Nephron (organoid): Measurements from ENCODE around the gene MTHFD1L.
"Not testable (repeated sequence)": the region's sequence is repeated elsewhere in the genome, so short reads cannot be mapped to it uniquely, and the experiment has no call there.

Experiments used
- H3K27ac Mint-ChIP-seq, 3 experiments: 2 replicates each; pipeline ENCODE4 v1.8.0; 2020; ENCODE audit warnings: mixed read lengths in 3 of 3, mild to moderate bottlenecking in 2 of 3, moderate library complexity in 1 of 3
- H3K27me3 Mint-ChIP-seq: 2 replicates; pipeline ENCODE4 v1.8.0; 2021; ENCODE audit warnings: low read depth, mild to moderate bottlenecking, moderate library complexity, mixed read lengths
- H3K36me3 Mint-ChIP-seq: 2 replicates; pipeline ENCODE4 v1.8.0; 2020; ENCODE audit warnings: low read depth, mixed read lengths
- H3K4me1 Mint-ChIP-seq: 2 replicates; pipeline ENCODE4 v1.8.0; 2020; ENCODE audit warnings: mixed read lengths
- H3K4me3 Mint-ChIP-seq, 3 experiments: 2 replicates each; pipeline ENCODE4 v1.8.0; 2020; ENCODE audit warnings: mild to moderate bottlenecking in 3 of 3, mixed read lengths in 3 of 3, moderate library complexity in 2 of 3
- H3K9me3 Mint-ChIP-seq: 2 replicates; pipeline ENCODE4 v1.8.0; 2020; ENCODE audit warnings: mixed read lengths
- TF ChIP-seq, protein P1 (sequence below), 3 experiments: fragments of 200-600 bp; sonication (generic); IDR thresholded peaks; one replicate each; pipeline ENCODE4 v1.5.0; 2021; ENCODE audit warnings: antibody characterized with exemption in 3 of 3; ENCODE audit not compliant: unreplicated experiment in 3 of 3

MTHFD1L gene

DNA sequence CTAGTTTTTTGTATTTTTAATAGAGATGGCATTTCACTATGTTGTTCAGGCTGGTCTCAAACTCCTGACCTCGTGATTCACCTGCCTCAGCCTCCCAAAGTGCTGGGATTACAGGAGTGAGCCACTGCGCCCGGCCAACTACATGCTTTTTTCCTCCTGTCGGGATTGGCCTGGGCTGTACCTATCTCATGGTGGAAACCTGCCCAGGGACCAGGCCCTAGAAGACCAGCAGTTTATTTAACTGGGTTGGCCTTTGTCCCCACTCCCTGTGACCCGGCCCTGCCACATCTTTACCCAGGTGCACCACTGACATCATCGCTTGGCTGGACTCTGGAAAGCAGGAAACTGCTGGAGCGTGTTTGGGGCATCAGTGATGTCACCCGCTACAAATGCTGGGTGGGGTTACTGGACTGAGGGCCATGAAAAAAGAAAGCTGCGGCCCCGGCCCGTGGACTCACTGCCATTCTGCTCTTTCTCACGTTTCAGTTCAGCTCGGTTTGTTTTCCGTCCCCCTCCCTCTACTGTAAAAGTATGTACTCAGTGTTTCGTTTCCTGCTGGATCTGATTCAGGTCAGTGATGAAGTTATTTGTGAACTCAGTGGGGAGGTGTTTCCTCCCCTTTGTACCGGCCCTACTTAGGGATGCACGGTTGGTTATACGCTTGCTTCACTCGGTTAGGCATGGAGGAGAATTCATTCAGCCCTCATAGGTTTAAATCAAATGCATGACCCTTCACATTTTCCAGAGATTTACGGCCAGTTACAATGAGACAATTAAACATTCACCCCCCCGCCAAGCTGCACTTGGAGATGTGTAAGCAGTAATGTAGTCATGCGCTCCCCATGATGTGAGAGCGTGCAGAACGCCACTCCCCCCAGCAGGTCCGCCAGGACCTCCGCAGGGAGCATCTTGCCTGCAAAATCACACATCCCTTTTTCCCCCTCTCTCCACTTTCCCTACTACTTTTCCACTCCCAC is 179.3 kb downstream of the MTHFD1L start:
- Mint-ChIP-seq H3K27me3 (peaks cover 6% of the 10 kb centered on the region), H3K36me3 (peaks cover 10% of the 10 kb centered on the region), H3K4me3 (peak overlapping the region; percentile 41 to 57 (median 54)), H3K4me1 (peaks cover 69% of the 10 kb centered on the region), H3K9me3 (no peaks in the 10 kb centered on the region), H3K27ac (peak overlapping the region; percentile 93 to 97 (median 97))
- TF ChIP-seq, protein P1, sequence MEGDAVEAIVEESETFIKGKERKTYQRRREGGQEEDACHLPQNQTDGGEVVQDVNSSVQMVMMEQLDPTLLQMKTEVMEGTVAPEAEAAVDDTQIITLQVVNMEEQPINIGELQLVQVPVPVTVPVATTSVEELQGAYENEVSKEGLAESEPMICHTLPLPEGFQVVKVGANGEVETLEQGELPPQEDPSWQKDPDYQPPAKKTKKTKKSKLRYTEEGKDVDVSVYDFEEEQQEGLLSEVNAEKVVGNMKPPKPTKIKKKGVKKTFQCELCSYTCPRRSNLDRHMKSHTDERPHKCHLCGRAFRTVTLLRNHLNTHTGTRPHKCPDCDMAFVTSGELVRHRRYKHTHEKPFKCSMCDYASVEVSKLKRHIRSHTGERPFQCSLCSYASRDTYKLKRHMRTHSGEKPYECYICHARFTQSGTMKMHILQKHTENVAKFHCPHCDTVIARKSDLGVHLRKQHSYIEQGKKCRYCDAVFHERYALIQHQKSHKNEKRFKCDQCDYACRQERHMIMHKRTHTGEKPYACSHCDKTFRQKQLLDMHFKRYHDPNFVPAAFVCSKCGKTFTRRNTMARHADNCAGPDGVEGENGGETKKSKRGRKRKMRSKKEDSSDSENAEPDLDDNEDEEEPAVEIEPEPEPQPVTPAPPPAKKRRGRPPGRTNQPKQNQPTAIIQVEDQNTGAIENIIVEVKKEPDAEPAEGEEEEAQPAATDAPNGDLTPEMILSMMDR (IDR thresholded peaks at IDR 0.05; ENCODE audit: unreplicated experiment in 3 of 3): no peak

DNA sequence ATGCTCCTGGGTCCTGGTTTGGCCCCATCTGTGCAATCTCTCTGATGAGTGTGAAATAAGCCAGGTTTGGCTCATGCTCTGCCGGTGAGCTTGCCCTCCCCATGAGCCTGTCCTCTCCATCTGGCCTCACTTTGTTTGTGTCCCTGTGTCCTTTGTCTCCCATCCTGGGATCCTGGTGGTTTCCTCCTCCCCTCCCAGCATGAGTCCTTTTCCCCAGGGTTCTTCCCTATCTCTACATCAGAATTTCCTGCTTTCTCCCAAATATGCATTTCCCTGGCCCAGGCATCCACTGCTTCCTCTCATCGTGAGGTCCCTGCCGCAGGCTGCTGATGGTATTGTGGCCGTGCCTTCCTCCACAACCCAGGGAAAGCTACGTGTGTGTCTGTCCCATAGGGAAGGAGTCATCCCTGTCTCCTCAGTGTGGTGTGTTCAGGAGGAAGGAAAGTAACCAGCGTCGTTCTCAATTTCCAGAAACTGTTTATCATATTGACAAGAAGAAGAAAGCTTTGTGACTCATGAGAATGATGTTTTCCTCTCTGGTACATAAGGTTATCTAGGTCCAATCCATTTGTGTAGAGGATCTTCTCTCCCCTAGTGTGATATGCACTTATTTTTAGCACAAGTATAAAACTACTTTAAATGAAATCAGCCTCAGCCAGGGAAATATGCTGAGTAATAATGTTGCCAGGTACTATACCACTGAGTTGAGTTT is 180.2 kb downstream of the MTHFD1L start:
- Mint-ChIP-seq H3K36me3 (peaks cover 10% of the 10 kb centered on the region), H3K27ac (peak overlapping the region; percentile 93 to 97 (median 97)), H3K4me3 (peak overlapping the region; percentile 41 to 57 (median 54)), H3K4me1 (peaks cover 65% of the 10 kb centered on the region)
- H3K9me3 Mint-ChIP-seq, H3K27me3 Mint-ChIP-seq: not testable (repeated sequence)

DNA sequence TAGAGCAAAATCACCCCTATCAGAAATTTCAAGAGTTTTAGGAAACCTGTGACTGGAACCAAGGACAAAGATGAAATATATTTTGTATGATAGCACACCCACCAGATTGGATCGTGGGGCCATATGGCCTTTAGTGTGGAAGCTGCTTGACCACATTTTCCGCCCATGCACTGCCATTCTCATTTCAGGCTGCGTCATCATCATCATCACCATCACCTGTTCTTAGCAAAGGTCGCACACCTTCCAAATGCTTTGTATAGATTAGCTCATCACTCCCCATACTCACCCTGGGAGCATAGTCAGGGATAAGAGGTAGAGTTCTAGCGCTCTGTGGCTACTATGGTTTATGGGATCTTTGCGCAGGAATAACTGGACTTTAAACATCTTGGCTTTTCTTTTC is 185.7 kb downstream of the MTHFD1L start:
- no peak overlapping the region for H3K4me3 Mint-ChIP-seq
- H3K27ac Mint-ChIP-seq: peak overlapping the region; percentile 88 to 96 (median 95)
- peaks cover 6% of the 10 kb centered on the region for H3K27me3 Mint-ChIP-seq
- TF ChIP-seq, protein P1 (IDR thresholded peaks at IDR 0.05; ENCODE audit: unreplicated experiment in 3 of 3): no peak
- no peaks in the 10 kb centered on the region for H3K9me3 Mint-ChIP-seq
- H3K4me1 Mint-ChIP-seq: peaks cover 55% of the 10 kb centered on the region
- H3K36me3 Mint-ChIP-seq: peaks cover 14% of the 10 kb centered on the region

DNA sequence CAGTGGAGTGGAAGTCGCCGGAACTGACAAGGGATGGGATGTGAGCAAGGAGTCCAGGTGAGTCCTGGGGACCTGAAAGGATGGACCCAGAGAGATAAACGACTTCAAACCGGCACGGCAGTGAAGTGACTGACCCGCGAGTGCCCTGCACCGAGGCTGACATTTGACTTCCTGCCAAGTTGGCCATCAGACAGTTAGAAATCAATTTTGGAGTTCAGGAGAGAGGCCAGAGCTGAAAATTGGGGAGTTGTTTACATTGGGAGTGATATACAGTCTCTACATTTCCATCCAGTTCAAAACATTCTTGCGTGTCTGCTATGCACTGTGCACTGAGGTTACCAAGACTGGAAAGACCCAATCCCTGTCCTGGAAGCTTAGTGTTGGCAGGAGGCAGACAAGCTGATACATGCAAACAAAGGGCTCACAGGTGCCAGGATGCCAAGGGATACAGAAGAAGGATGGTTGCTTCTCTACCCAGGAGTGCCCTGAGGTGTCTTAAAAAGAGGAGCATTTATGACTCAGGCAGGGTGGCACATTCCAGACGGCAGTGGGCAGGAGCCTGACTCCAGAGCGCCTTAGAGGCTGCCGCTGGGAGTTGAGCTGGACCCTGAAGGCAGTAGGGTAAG is 186.6 kb downstream of the MTHFD1L start:
- peaks cover 45% of the 10 kb centered on the region for H3K4me1 Mint-ChIP-seq

DNA sequence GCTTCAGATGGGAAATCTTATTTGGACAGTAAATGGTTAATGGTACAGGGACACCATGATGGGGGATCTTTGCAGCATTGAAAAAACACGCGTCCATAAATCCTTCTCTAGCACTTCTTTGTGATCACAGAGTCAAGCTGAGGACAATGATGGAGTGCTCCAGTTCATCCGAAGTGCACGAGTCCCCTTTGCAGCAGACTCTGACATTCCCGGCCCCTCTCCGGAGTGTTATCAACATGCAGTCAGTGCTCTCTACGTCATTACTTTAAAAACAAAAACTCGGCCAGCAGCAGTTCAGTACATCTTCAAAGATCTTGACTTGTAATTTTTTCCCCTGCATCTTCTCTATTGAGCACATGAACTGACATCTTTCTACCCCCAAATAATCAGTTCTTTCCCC is 188.8 kb downstream of the MTHFD1L start:
- H3K9me3 Mint-ChIP-seq: no peaks in the 10 kb centered on the region
- H3K4me1 Mint-ChIP-seq: peaks cover 44% of the 10 kb centered on the region
- TF ChIP-seq, protein P1 (IDR thresholded peaks at IDR 0.05; ENCODE audit: unreplicated experiment in 3 of 3): no peak
- H3K4me3 Mint-ChIP-seq: peak overlapping the region; percentile 1 to 54 (median 9)
- H3K27ac Mint-ChIP-seq: peak overlapping the region; percentile 92 to 97 (median 97)
- no peaks in the 10 kb centered on the region for H3K27me3 Mint-ChIP-seq
- H3K36me3 Mint-ChIP-seq: peaks cover 3% of the 10 kb centered on the region

More for the DNA sequence above, 186.6 kb downstream of the MTHFD1L start:
- TF ChIP-seq, protein P1 (IDR thresholded peaks at IDR 0.05; ENCODE audit: unreplicated experiment in 3 of 3): no peak
- Mint-ChIP-seq H3K9me3 (no peaks in the 10 kb centered on the region), H3K36me3 (peaks cover 14% of the 10 kb centered on the region), H3K27ac (peak overlapping the region; percentile 88 to 96 (median 95)), H3K4me3 (no peak overlapping the region), H3K27me3 (peaks cover 6% of the 10 kb centered on the region)
